Esophagus squamous epithelium (tissue), 4 donors: ENCODE results near the gene BANP.
"Not testable (repeated sequence)": the region's sequence is repeated elsewhere in the genome, so short reads cannot be mapped to it uniquely, and the experiment has no call there.

Experiments
- CTCF ChIP-seq, 6 experiments: fragments of 450-650 bp in 4 of 6; fragments of 200-600 bp in 2 of 6; sonication (generic) in 2 of 6; IDR thresholded peaks; one replicate each; pipeline ENCODE4 v1.5.1; 2016 to 2019; ENCODE audit warnings: antibody characterized with exemption in 6 of 6, mild to moderate bottlenecking in 4 of 6, moderate library complexity in 4 of 6
- POLR2A ChIP-seq, 4 donors: fragments of 450-650 bp; IDR thresholded peaks; one replicate each; pipeline ENCODE4 v1.6.1; 2017; ENCODE audit warnings: antibody characterized with exemption in 4 of 4, mild to moderate bottlenecking in 4 of 4, moderate library complexity in 3 of 4

- TF ChIP-seq CTCF, POLR2A (IDR thresholded peaks at IDR 0.05): not testable (repeated sequence)
Measured at GRCh38 chr16:88016386-88016785, 65.2 kb downstream of the BANP start.
